Eye (tissue), 1 donor: ENCODE data around the gene DRAP1.
"Not testable (repeated sequence)": the region's sequence is repeated elsewhere in the genome, so short reads cannot be mapped to it uniquely, and the experiment has no call there.

Experiments used
- DNase-seq: peaks from one replicate; pipeline ENCODE4 v3.0.0-alpha.2; 2015

Gene DRAP1

GRCh38 chr11:65886826-65887722 lies 32.2 kb upstream of the DRAP1 start:
- DNase-seq: no peak

DNA sequence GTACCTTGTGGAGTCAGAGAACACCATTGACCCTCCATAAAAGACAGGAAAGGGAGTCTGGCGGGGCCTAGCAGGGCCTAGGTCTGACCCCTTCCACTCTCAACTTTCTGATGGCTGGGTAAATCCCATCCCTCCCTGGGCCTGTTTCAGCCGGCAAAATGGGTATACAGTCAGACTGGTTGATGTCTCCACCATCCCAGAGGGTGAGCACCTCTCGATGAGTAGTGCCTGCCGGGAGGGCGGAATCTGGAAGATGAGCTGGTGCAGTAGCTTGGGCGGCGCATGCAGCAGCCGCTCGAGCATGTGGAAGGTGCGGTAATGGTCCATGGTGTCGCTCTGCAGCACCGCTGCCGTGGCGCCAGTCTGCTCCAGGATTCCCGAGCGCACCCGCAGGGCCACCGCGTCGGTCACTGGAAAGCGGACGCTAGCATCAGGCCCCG lies 31.5 kb upstream of the DRAP1 start:
- no peak for DNase-seq

DNA sequence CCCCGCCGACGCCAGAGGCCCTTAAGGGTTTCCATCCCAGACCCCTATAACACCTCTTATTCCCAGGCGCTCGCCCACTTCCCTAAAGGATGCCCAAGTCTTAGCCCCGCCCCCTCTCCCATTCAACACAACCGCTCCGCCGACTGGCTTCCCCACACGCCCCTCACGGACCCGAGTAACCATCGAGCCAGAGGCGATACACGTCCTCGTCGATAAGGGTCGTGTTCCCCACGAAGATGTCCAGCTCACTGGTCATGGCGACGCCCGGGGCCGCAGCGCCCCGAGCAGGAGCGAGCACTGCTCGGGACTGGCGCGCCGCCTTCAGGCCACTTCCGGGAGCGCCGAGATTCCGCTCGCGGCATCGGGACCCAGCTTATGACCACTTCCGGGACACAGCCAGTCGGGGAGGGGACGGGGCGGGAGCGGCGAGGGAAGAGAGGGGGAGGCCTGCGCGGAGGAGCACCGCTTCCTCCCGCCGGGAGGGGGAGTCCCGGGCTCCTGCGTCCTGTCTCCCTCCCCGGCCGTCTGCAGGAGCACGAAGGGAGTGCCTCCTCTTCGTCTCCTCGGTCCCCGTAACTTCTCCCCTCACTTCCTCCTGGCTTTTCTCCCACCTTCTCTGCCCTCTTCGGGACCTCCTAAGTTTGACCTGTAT lies 30.9 kb upstream of the DRAP1 start, which contains the start of gene FIBP:
TSS of gene FIBP (minus strand) at position 309 of the 652 bp plus-strand sequence. CDS start at position 256, 53 bp downstream.
- DNase-seq: peak; percentile 98

GRCh38 chr11:65890324-65891218 lies 28.7 kb upstream of the DRAP1 start, which contains the start of gene CCDC85B:
Gene CCDC85B (plus strand): TSS chr11:65890673. CDS start chr11:65890784, 111 bp downstream.
- DNase-seq: peak; percentile 98

- DNase-seq: no peak
Observed at GRCh38 chr11:65891219-65892136, 27.7 kb upstream of the DRAP1 start.

DNA sequence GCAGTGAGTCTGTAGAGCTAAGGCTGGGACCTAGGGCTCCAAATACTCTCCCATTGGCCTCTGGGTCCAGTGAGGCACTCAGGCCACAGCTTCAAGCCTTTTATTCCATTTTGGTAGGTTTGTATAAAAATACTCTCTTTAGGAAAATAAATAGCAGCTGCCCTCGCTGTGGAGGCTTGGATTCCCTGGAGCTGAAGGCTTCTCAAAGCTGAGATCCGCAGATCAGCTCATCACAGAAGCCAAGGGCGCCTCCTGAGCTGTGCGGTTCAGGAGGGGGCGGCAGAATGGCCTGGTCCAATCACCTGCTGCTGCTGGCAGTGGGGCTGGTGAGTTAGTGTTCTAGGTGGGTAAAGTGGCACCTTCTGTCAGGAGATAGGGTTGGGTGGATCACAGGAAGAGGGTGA lies 27.1 kb upstream of the DRAP1 start:
- not testable (repeated sequence) for DNase-seq

GRCh38 chr11:65892661-65893317 lies 26.4 kb upstream of the DRAP1 start:
- no peak for DNase-seq

GRCh38 chr11:65894034-65894591 lies 25.1 kb upstream of the DRAP1 start:
- DNase-seq: no peak

GRCh38 chr11:65895482-65895981 lies 23.7 kb upstream of the DRAP1 start:
- no peak for DNase-seq

DNA sequence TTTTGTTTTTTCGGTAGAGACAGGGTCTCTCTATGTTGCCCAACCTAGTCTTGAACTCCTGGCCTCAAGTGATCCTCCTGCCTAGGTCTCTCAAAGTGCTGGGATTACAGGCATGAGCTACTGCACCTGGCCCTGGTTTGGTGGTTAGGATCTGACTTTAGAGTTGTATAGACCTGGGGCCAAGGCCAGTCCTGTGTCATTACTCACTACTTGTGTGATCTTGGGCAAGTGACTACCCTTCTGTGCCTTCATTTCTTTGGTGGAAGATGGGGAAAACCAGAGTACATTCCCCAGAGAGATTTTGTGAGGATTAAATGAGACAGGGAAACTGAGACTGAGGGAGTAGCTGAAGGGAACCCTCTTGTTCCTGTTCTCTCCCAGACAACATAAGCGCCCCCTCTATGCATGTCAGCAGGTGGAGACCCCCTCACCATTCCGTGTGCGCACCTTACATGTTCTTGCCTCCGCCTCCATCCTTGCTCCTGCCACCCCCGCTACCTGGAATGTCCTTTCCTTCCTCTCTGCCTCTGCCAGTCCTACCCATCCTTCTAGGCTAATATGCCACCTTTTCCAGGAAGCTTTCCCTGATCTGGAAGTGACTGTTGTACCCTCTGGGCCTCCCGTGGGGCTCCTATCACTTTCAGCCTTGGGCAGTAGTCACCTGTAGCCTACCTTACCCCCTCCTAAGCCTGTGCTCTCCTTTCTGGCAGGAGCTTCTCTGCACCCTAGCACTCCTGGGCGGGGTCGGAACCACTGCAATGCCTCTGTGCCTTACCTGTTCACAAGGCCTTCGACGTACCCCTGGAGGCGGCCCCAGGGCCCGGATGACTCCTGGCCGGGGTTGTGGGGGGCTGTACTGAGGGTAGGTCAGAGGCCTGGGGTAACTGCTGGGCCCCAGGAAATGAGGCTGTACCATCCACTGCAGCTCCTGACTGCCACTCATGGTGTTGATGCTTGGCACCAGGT lies 22.9 kb upstream of the DRAP1 start:
- no peak for DNase-seq

DNA sequence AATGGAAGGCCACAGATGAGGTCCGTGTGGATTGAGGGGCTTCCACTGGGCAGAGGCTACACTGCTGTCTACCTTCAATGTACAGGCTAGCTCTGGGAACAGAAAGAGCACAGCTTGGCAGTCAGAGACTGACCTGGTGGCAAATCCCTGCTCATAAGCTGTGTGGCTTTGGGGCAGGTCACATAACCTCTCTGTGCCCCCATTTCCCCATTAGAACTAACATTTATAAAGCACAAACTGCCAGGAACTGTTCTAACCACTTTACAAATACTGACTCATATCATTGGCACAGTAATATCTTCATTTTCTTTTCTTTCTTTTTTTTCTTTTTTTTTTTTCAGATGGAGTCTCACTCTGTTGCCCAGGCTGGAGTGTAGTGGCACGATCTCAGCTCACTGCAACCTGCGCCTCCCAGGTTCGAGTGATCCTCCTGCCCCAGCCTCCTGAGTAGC lies 22.2 kb upstream of the DRAP1 start:
- no peak for DNase-seq

DNA sequence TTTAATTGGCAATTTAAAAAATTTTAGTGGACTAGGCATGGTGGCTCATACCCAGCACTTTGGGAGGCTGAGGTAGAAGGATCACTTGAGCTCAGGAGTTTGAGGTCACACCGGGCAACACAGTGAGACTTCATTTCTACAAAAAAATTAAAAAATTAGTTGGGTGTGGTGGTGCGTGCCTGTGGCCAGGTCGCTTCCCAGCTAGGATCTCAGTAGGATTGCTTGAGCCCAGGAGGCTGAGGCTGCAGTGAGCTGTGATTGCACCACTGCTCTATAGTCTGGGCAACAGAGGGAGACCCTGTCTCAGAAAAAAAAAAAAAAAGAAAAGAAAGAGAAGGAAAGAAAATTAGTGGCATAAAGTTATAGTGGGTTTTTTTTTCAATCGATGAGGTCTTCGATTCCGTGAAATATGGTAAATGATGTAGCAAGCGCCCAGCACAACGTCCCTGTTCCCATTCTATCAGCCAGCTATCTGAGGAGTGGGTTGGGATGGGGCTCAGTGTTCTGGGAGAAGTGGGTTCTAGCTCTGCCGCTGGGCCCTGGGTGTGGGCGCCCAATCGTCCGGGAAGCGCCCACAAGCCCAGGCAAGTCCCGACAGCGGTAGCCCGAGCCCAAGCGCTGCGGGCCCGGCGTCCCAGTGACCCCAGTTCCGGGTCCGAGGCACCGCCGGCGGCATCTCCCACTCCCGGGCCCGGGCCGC lies 20.4 kb upstream of the DRAP1 start:
- DNase-seq: peak; percentile 10

- DNase-seq: peak; percentile 56
Observed at GRCh38 chr11:65899356-65900124, 19.7 kb upstream of the DRAP1 start.

GRCh38 chr11:65900125-65900898 lies 18.9 kb upstream of the DRAP1 start, which contains the start of gene FOSL1:
Gene FOSL1 (minus strand): TSS chr11:65900388. CDS start chr11:65900339, 49 bp downstream.
- DNase-seq: peak; percentile 74

DNA sequence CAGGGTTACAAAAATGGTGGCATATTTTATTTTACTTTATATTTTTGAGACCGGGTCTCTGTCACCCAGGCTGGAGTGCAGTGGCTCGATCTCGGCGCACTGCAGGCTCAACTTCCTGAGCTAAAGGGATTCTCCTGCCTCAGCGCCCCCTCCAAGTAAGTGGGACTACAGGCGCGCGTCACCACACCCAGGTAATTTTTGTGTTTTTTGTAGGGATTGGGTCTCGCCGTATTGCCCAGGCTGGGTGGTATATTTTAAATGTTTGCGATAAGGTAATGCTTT lies 18.4 kb upstream of the DRAP1 start:
- DNase-seq: no peak

- peak; percentile 33 for DNase-seq
Observed at GRCh38 chr11:65903068-65903481, 16.2 kb upstream of the DRAP1 start.

- no peak for DNase-seq
Observed at GRCh38 chr11:65903715-65904114, 15.5 kb upstream of the DRAP1 start.
